Fibroblast of lung (primary cell): Measurements from ENCODE around the gene MICOS13.

Source experiments
- CTCF ChIP-seq, 2 donors: IDR thresholded peaks in 1 of 2; conservative IDR thresholded peaks in 1 of 2; 1 replicate in 1 of 2; 2 replicates in 1 of 2; pipeline ENCODE4 v1.5.1; 2011 to 2012; ENCODE audit warnings: low read length in 2 of 2, control low read depth in 1 of 2, inconsistent platforms in 1 of 2, low read depth in 1 of 2, mild to moderate bottlenecking in 1 of 2
- EZH2 ChIP-seq: IDR thresholded peaks from 2 replicates; pipeline ENCODE4 v1.5.1; 2012; ENCODE audit warnings: low read length, control low read depth, mild to moderate bottlenecking; ENCODE audit errors: missing control alignments

DNA sequence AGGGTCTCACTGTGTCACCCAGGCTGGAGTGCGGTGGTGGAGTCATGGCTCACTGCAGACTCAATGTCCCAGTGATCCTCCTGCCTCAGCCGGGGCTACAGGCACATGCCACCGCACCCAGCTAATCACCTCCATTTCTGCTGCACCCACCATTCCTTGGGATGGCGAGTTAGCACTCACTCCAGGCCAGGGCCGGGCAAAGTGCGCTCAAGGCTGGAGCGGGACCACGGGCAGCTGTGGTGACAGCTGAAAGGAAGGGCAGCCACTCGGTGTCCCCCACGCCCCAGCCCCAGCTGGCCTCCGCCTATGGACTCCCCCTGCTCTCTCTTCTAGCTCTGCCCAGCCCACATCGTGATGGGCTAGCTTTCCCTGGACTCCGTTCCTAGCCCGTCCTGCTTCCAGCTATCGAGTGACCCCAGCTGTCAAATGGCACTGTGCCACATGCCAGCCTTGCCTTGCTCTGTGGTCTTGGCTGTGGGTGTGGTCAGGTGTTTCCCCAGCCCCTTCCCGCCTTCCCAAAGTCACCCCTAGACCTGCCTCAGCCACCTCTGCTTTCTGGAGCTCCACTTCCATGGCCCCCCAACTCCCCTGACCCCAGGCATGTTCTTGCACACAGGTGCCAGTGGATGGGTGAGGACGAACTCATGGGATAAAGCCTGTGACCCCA, 4.1 kb downstream of the MICOS13 start:
- TF ChIP-seq CTCF (conservative IDR thresholded peaks at IDR 0.05 in 1 of 2, IDR thresholded peaks at IDR 0.05 in 1 of 2; ENCODE audit: low read depth in 1 of 2, low read length in 2 of 2) (no peak), EZH2 (no peak)
